HepG2 (cell line): ENCODE data around the gene COQ5. TPM values are rescaled to one million over a fixed set of nuclear protein-coding genes. Genes with fewer than 3 reads are reported as not detected.
A peak's percentile ranks its signal among the peaks of the same experiment; 100 is the strongest.

Experiments
- ATAC-seq: fragments of 200-7000 bp; cut with Tn5 transposase; 3 replicates; pipeline ENCODE4 v1.9.1; 2020; ENCODE audit warnings: mild to moderate bottlenecking, moderate library complexity
- BruUV-seq: library from RNA; stranded (reverse); fragments of 400-500 nt; replicated peaks from 2 replicates; lab custom pipeline; 2021; lab: Mats Ljungman, UMichigan
- CTCF ChIA-PET: fragments of 300-600 bp; formaldehyde crosslinking; extraction: SDS; loops from one replicate; lab custom pipeline; 2021; ENCODE audit warnings: low total read pairs, inconsistent platforms, low intra/inter-chr PET ratio; lab: Yijun Ruan, JAX
- POLR2A ChIA-PET: fragments of 350-600 bp; sonication (Branson Sonifier 250); formaldehyde crosslinking; loops from one replicate; lab custom pipeline; 2020; ENCODE audit warnings: antibody characterized with exemption, inconsistent platforms; lab: Yijun Ruan, JAX
- DNase-seq: peaks from one replicate; pipeline ENCODE4 v3.0.0-alpha.2; 2015; ENCODE audit warnings: low spot score
- FAIRE-seq: peaks from 3 replicates; lab custom pipeline; 2011; peaks lifted over from hg19 to GRCh38; lab: Jason Lieb, UNC
- H2AFZ ChIP-seq: one replicate; pipeline ENCODE4 v1.6.1; 2011; ENCODE audit warnings: low read length, inconsistent platforms
- H3K27ac ChIP-seq: fragments of 300-600 bp; 3 replicates; pipeline ENCODE4 v1.8.0; 2011; ENCODE audit warnings: mixed run types, mild to moderate bottlenecking, mixed read lengths, low read length, inconsistent platforms; ENCODE audit not compliant: insufficient read depth; ENCODE audit errors: extremely low read length
- H3K27me3 ChIP-seq, 2 experiments: fragments of 200-600 bp in 1 of 2; 2 replicates in 1 of 2; 3 replicates in 1 of 2; pipeline versions ENCODE4 v1.6.0 to v1.8.0; 2011; ENCODE audit warnings: low read length in 2 of 2, mild to moderate bottlenecking in 2 of 2, moderate library complexity in 2 of 2, inconsistent platforms in 1 of 2; ENCODE audit not compliant: insufficient read depth in 2 of 2, control insufficient read depth in 1 of 2
- H3K36me3 ChIP-seq, 2 experiments: fragments of 200-600 bp in 1 of 2; replicated peaks in 1 of 2; 2 replicates in 1 of 2; 3 replicates in 1 of 2; pipeline versions ENCODE4 v1.5.1 to v1.8.0; 2011; ENCODE audit warnings: low read length in 2 of 2, inconsistent platforms in 1 of 2; ENCODE audit not compliant: insufficient read depth in 2 of 2, control insufficient read depth in 1 of 2
- H3K4me1 ChIP-seq: 2 replicates; pipeline ENCODE4 v1.5.1; 2012; ENCODE audit warnings: low read length, inconsistent platforms; ENCODE audit not compliant: insufficient read depth
- H3K4me2 ChIP-seq: 2 replicates; pipeline ENCODE4 v1.6.0; 2011; ENCODE audit warnings: low read depth, low read length, inconsistent platforms
- H3K4me3 ChIP-seq, 3 experiments: fragments of 200-600 bp in 1 of 3; sonication (generic), shearing (Covaris generic) in 1 of 3; replicated peaks in 1 of 3; 2 replicates each; pipeline ENCODE4 v1.5.1; 2011 to 2016; ENCODE audit warnings: low read length in 3 of 3, inconsistent platforms in 2 of 3, low read depth in 2 of 3, mild to moderate bottlenecking in 2 of 3, control low read depth in 1 of 3, mixed read lengths in 1 of 3; ENCODE audit not compliant: insufficient read depth in 1 of 3
- H3K79me2 ChIP-seq: one replicate; pipeline ENCODE4 v1.6.1; 2011; ENCODE audit warnings: low read length, inconsistent platforms; ENCODE audit not compliant: insufficient read depth
- H3K9ac ChIP-seq: 2 replicates; pipeline ENCODE4 v1.6.0; 2011; ENCODE audit warnings: mild to moderate bottlenecking, low read depth, low read length, inconsistent platforms; ENCODE audit not compliant: insufficient read depth
- H3K9me3 ChIP-seq: 2 replicates; pipeline ENCODE4 v1.5.1; 2012; ENCODE audit warnings: mild to moderate bottlenecking, low read length
- H4K20me1 ChIP-seq: 2 replicates; pipeline ENCODE4 v1.6.0; 2011; ENCODE audit warnings: inconsistent platforms, mild to moderate bottlenecking, low read length, moderate library complexity; ENCODE audit not compliant: insufficient read depth
- POLR2AphosphoS5 ChIP-seq: IDR thresholded peaks from 2 replicates; pipeline ENCODE4 v1.6.1; 2012; ENCODE audit warnings: low read depth, low read length
- SAP130 ChIP-seq: IDR thresholded peaks from 2 replicates; pipeline ENCODE4 v1.6.1; 2016; ENCODE audit warnings: low read depth
- ZNF274 ChIP-seq: sonication (generic); formaldehyde crosslinking; IDR thresholded peaks from 2 replicates; pipeline ENCODE4 v1.5.1; 2020; ENCODE audit warnings: mild to moderate bottlenecking, missing genetic modification reagents
- WGBS: methylation state at CpG from one replicate; pipeline ENCODE4 v1.1.6; 2017; ENCODE audit warnings: low lambda C conversion rate; 5-methylcytosine and 5-hydroxymethylcytosine counted together
- in situ Hi-C: cut with HindIII; loops from 2 replicates; pipeline ENCODE4 v1.10.0; 2017; ENCODE audit warnings: low pct_unique_long_range_greater_than_20kb; ENCODE audit not compliant: extremely low pct_ligation_motif_present
- intact Hi-C: fragments of 100-400 bp; cut with micrococcal nuclease; formaldehyde crosslinking; loops from one replicate; pipeline ENCODE4 v1.10.0; 2022; ENCODE audit not compliant: unreplicated experiment
- polyA plus RNA-seq, 8 experiments: library from polyadenylated mRNA; depleted of rRNA in 3 of 8; stranded (reverse) in 7 of 8; unstranded in 1 of 8; fragments of >200 nt; fragmentation: Illumina TruSeq in 4 of 8; extraction: Trizol in 4 of 8; gene quantifications; 2 replicates each; pipeline versions ENCODE4 v1.2.1 to v1.2.3, GENCODE V29; 2011 to 2016; ENCODE audit warnings: low read depth in 4 of 8, missing spikeins in 1 of 8, mixed read lengths in 1 of 8; ENCODE audit not compliant: insufficient read depth in 1 of 8
- total RNA-seq, 5 experiments: library from RNA; depleted of rRNA; stranded (reverse); fragments of >200 nt; fragmentation: Illumina TruSeq; extraction: Trizol; gene quantifications; 2 replicates each; pipeline ENCODE4 v1.2.3, GENCODE V29; 2016; ENCODE audit warnings: low read depth in 1 of 5
- TF ChIP-seq, protein P1 (sequence below): sonication (generic); formaldehyde crosslinking; IDR thresholded peaks from 2 replicates; pipeline ENCODE4 v1.4.0; 2020; ENCODE audit warnings: missing genetic modification reagents

The COQ5 gene
- total and polyA plus RNA-seq, 2 of the 13 experiments (the other 11 are each of a cell fraction or from before 2014, with no cell fraction given) = 36.4 to 41.5 TPM

GRCh38 chr12:120497524-120498150, 31.3 kb downstream of the COQ5 start:
- peaks cover 2 to 9% of the 10 kb centered on the region in 2 experiments; a peak in 4 of 5 replicates for H3K36me3 ChIP-seq
- no peaks in the 10 kb centered on the region for H3K9me3 ChIP-seq
- WGBS = 62% methylated on average over 9 of the region's 9 CpGs
- DNase-seq (no peak), FAIRE-seq (peak; percentile 44), ATAC-seq (no peak)
- no TSS peak for BruUV-seq
- ChIA-PET POLR2A (interaction anchor here (1.0 to 2.8 kb wide), 6 partner anchors 14 to 83 kb away, joined by 3 to 30 read pairs (median 14); partner anchors contain the start of genes COQ5, COX6A1, POP5 and SRSF9), CTCF (no interaction called here)
- intact Hi-C loops (loop anchor here (2.0 to 5.0 kb wide), 2 partner anchors 29 to 40 kb away; partner anchors contain the start of gene SRSF9), in situ Hi-C loops (no loop called here)
- H3K4me2 ChIP-seq = peak overlapping the region; percentile 87
- peak overlapping the region; percentile 88 for H3K9ac ChIP-seq
- 0 out of 2 replicates have a peak, but pooled peaks have one; percentile 2 for TF ChIP-seq POLR2AphosphoS5
- peak; percentile 10; the same call in 1 of the 2 replicates for TF ChIP-seq SAP130
- TF ChIP-seq ZNF274 (CRISPR knock-in tag) = no peak
- TF ChIP-seq, protein P1, sequence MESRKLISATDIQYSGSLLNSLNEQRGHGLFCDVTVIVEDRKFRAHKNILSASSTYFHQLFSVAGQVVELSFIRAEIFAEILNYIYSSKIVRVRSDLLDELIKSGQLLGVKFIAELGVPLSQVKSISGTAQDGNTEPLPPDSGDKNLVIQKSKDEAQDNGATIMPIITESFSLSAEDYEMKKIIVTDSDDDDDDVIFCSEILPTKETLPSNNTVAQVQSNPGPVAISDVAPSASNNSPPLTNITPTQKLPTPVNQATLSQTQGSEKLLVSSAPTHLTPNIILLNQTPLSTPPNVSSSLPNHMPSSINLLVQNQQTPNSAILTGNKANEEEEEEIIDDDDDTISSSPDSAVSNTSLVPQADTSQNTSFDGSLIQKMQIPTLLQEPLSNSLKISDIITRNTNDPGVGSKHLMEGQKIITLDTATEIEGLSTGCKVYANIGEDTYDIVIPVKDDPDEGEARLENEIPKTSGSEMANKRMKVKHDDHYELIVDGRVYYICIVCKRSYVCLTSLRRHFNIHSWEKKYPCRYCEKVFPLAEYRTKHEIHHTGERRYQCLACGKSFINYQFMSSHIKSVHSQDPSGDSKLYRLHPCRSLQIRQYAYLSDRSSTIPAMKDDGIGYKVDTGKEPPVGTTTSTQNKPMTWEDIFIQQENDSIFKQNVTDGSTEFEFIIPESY (CRISPR knock-in tag) = no peak
- H3K4me1 ChIP-seq = peaks cover 28% of the 10 kb centered on the region
- H3K4me3 ChIP-seq = peak overlapping the region; percentile 95 to 100 (median 97)
- no peak overlapping the region for H3K27ac ChIP-seq
- no peak overlapping the region for H2AFZ ChIP-seq
- peaks cover 10% of the 10 kb centered on the region for H4K20me1 ChIP-seq
- H3K79me2 ChIP-seq = peaks cover 27% of the 10 kb centered on the region
- H3K27me3 ChIP-seq = no peaks in the 10 kb centered on the region; a peak in 1 of 5 replicates
